ENCODE data around the gene TBC1D22A. TPM values are rescaled to one million over a fixed set of nuclear protein-coding genes. Genes with fewer than 3 reads are reported as not detected.

Gene TBC1D22A
- total RNA-seq, 1 experiment from 2014 or later, result 14.3 TPM

- BruUV-seq (replicated peaks), result no TSS peak
- H3K9ac ChIP-seq (ENCODE audit: low read length), result no peak overlapping the region
- no peaks in the 10 kb centered on the region for H3K9me3 ChIP-seq (ENCODE audit: low read length)
- CTCF ChIA-PET, result no interaction called here
- no peaks in the 10 kb centered on the region for H4K20me1 ChIP-seq (ENCODE audit: low read length)
- no peak overlapping the region for H3K27ac ChIP-seq (ENCODE audit: low read length)
- H3K36me3 ChIP-seq (ENCODE audit: low read depth, low read length), result no peaks in the 10 kb centered on the region
- no peak for TF ChIP-seq EZH2phosphoT487 (IDR thresholded peaks at IDR 0.05; ENCODE audit: borderline replicate concordance, low read length)
- TF ChIP-seq, protein P1, sequence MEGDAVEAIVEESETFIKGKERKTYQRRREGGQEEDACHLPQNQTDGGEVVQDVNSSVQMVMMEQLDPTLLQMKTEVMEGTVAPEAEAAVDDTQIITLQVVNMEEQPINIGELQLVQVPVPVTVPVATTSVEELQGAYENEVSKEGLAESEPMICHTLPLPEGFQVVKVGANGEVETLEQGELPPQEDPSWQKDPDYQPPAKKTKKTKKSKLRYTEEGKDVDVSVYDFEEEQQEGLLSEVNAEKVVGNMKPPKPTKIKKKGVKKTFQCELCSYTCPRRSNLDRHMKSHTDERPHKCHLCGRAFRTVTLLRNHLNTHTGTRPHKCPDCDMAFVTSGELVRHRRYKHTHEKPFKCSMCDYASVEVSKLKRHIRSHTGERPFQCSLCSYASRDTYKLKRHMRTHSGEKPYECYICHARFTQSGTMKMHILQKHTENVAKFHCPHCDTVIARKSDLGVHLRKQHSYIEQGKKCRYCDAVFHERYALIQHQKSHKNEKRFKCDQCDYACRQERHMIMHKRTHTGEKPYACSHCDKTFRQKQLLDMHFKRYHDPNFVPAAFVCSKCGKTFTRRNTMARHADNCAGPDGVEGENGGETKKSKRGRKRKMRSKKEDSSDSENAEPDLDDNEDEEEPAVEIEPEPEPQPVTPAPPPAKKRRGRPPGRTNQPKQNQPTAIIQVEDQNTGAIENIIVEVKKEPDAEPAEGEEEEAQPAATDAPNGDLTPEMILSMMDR (conservative IDR thresholded peaks at IDR 0.05; ENCODE audit: low read depth, low read length), result no peak
- TF ChIP-seq EZH2 (IDR thresholded peaks at IDR 0.05; ENCODE audit: low read length, unreplicated experiment), result no peak
- peaks cover 22% of the 10 kb centered on the region; the same call in 1 of the 2 replicates for H3K4me1 ChIP-seq (ENCODE audit: insufficient read depth, low read length)
- POLR2A ChIA-PET (ENCODE audit: unreplicated experiment), result no interaction called here
- ATAC-seq (no peak), DNase-seq (no peak)
- 0 out of 2 replicates have a peak overlapping the region, but pooled peaks have one; percentile 19 for H3K4me2 ChIP-seq (ENCODE audit: low read length)
- no peaks in the 10 kb centered on the region for H3K9me2 ChIP-seq (replicated peaks; ENCODE audit: low read length)
- H3K27me3 ChIP-seq (ENCODE audit: low read length), result no peaks in the 10 kb centered on the region
- intact Hi-C loops (cut with micrococcal nuclease), result no loop called here
- H2AFZ ChIP-seq (ENCODE audit: low read length), result no peak overlapping the region
- no peaks in the 10 kb centered on the region for H3K79me2 ChIP-seq (ENCODE audit: low read length)
- H3K4me3 ChIP-seq (ENCODE audit: low read length), result no peak overlapping the region
- no peaks in the 10 kb centered on the region for H3F3A ChIP-seq (ENCODE audit: low read length, unreplicated experiment)
Observed at GRCh38 chr22:47151064-47151463, 388.6 kb downstream of the TBC1D22A start.

GRCh38 chr22:47151490-47151889, 389.0 kb downstream of the TBC1D22A start:
- Histone ChIP-seq H3K4me3 (ENCODE audit: low read length) (no peak overlapping the region), H3K36me3 (ENCODE audit: low read depth, low read length) (no peaks in the 10 kb centered on the region), H4K20me1 (ENCODE audit: low read length) (no peaks in the 10 kb centered on the region), H3K27ac (ENCODE audit: low read length) (no peak overlapping the region), H3K9me3 (ENCODE audit: low read length) (no peaks in the 10 kb centered on the region), H3K9me2 (replicated peaks; ENCODE audit: low read length) (no peaks in the 10 kb centered on the region), H3K79me2 (ENCODE audit: low read length) (no peaks in the 10 kb centered on the region), H3K27me3 (ENCODE audit: low read length) (no peaks in the 10 kb centered on the region), H3K9ac (ENCODE audit: low read length) (no peak overlapping the region), H3K4me2 (ENCODE audit: low read length) (0 out of 2 replicates have a peak overlapping the region, but pooled peaks have one; percentile 19), H2AFZ (ENCODE audit: low read length) (no peak overlapping the region), H3K4me1 (ENCODE audit: insufficient read depth, low read length) (peaks cover 22% of the 10 kb centered on the region; the same call in 1 of the 2 replicates), H3F3A (ENCODE audit: low read length, unreplicated experiment) (no peaks in the 10 kb centered on the region)
- ATAC-seq (peak; percentile 30), DNase-seq (peak; percentile 54)
- ChIA-PET CTCF (no interaction called here), POLR2A (ENCODE audit: unreplicated experiment) (no interaction called here)
- BruUV-seq (replicated peaks), result no TSS peak
- TF ChIP-seq EZH2 (IDR thresholded peaks at IDR 0.05; ENCODE audit: low read length, unreplicated experiment) (no peak), EZH2phosphoT487 (IDR thresholded peaks at IDR 0.05; ENCODE audit: borderline replicate concordance, low read length) (no peak)
- intact Hi-C loops (cut with micrococcal nuclease), result no loop called here

DNA sequence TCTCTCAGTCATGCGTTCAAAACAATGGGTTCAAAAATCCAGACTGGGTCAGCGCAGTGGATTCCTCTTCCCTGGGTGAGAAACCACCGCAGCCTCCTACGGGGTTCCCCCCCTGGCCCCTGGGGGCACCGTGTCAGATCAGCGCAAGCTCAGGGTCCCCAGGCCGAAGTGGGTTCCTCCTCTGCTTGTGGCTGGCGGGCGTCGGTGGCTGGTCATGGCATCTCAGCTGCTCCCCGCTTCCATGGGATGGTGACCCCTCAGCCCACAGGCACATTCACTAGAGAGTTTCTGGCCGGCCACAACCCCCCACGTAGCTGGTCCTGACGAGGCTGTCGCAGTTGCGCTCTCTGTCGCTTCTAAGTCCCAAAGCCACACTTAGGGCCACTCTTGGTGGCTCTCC, 389.8 kb downstream of the TBC1D22A start:
- Histone ChIP-seq H3K36me3 (ENCODE audit: low read depth, low read length) (no peaks in the 10 kb centered on the region), H3K4me3 (ENCODE audit: low read length) (no peak overlapping the region), H3K9me3 (ENCODE audit: low read length) (no peaks in the 10 kb centered on the region), H3K79me2 (ENCODE audit: low read length) (no peaks in the 10 kb centered on the region), H3K4me1 (ENCODE audit: insufficient read depth, low read length) (peaks cover 22% of the 10 kb centered on the region; the same call in 1 of the 2 replicates), H3K4me2 (ENCODE audit: low read length) (no peak overlapping the region), H3F3A (ENCODE audit: low read length, unreplicated experiment) (no peaks in the 10 kb centered on the region), H2AFZ (ENCODE audit: low read length) (no peak overlapping the region), H4K20me1 (ENCODE audit: low read length) (no peaks in the 10 kb centered on the region), H3K9me2 (replicated peaks; ENCODE audit: low read length) (no peaks in the 10 kb centered on the region), H3K9ac (ENCODE audit: low read length) (no peak overlapping the region), H3K27ac (ENCODE audit: low read length) (no peak overlapping the region), H3K27me3 (ENCODE audit: low read length) (no peaks in the 10 kb centered on the region)
- no peak for ATAC-seq
- ChIA-PET CTCF (no interaction called here), POLR2A (ENCODE audit: unreplicated experiment) (no interaction called here)
- DNase-seq, result no peak
- TF ChIP-seq, protein P1 (conservative IDR thresholded peaks at IDR 0.05; ENCODE audit: low read depth, low read length), result no peak
- TF ChIP-seq EZH2 (IDR thresholded peaks at IDR 0.05; ENCODE audit: low read length, unreplicated experiment) (no peak), EZH2phosphoT487 (IDR thresholded peaks at IDR 0.05; ENCODE audit: borderline replicate concordance, low read length) (no peak)
- intact Hi-C loops (cut with micrococcal nuclease), result no loop called here
- no TSS peak for BruUV-seq (replicated peaks)

Measured in PC-3 (cell line).